ENCODE measurements around the gene CAMK1D. TPM values are rescaled to one million over a fixed set of nuclear protein-coding genes. Genes with fewer than 3 reads are reported as not detected.

The CAMK1D gene
- total and polyA plus RNA-seq, 2 of the 8 experiments (the other 6 are each of a cell fraction or from before 2014, with no cell fraction given): 3.5 to 10.6 TPM

DNA sequence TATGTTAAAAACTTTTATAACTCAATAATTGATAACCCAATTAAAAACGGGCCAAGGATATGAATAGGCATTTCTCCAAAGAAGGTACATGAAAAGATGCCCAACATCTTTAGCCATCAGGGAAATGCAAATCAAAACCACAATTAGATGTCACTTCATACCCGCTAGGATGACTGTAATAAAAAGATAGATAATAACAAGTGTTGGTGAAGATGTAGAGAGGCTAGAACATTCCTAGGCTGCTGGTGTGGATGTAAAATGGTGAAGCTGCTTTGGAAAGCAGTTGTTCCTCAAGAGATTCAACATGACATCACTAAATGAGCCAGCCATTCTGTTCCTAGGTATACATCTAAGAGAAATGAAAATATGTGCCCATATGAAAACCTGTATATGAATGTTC, 35.6 kb downstream of the CAMK1D start (continued):
- TF ChIP-seq CHD7 (IDR thresholded peaks at IDR 0.05; ENCODE audit: insufficient replicate concordance, low read length): no peak
- no peak for TF ChIP-seq POLR2A (IDR thresholded peaks at IDR 0.05; ENCODE audit: control extremely low read depth in 1 of 2, low read depth in 2 of 2, low read length in 2 of 2)
- no peak for TF ChIP-seq CBX8 (IDR thresholded peaks at IDR 0.05; ENCODE audit: borderline replicate concordance, low read depth, low read length)
- TF ChIP-seq HDAC2 (IDR thresholded peaks at IDR 0.05; ENCODE audit: borderline replicate concordance in 1 of 2, low read depth in 2 of 2, low read length in 2 of 2): no peak
- TF ChIP-seq, protein P1, sequence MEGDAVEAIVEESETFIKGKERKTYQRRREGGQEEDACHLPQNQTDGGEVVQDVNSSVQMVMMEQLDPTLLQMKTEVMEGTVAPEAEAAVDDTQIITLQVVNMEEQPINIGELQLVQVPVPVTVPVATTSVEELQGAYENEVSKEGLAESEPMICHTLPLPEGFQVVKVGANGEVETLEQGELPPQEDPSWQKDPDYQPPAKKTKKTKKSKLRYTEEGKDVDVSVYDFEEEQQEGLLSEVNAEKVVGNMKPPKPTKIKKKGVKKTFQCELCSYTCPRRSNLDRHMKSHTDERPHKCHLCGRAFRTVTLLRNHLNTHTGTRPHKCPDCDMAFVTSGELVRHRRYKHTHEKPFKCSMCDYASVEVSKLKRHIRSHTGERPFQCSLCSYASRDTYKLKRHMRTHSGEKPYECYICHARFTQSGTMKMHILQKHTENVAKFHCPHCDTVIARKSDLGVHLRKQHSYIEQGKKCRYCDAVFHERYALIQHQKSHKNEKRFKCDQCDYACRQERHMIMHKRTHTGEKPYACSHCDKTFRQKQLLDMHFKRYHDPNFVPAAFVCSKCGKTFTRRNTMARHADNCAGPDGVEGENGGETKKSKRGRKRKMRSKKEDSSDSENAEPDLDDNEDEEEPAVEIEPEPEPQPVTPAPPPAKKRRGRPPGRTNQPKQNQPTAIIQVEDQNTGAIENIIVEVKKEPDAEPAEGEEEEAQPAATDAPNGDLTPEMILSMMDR (IDR thresholded peaks at IDR 0.05; ENCODE audit: control extremely low read depth in 1 of 3, insufficient read depth in 1 of 3, low read depth in 1 of 3, low read length in 3 of 3): no peak
- TF ChIP-seq CEBPB (IDR thresholded peaks at IDR 0.05; ENCODE audit: low read depth, low read length): no peak
- TF ChIP-seq RFX5 (IDR thresholded peaks at IDR 0.05; ENCODE audit: borderline replicate concordance, low read depth, low read length): no peak
- TF ChIP-seq SIRT6 (IDR thresholded peaks at IDR 0.05; ENCODE audit: low read length): no peak
- TF ChIP-seq RAD21 (IDR thresholded peaks at IDR 0.05 in 1 of 2, conservative IDR thresholded peaks at IDR 0.05 in 1 of 2; ENCODE audit: low read depth in 2 of 2, low read length in 2 of 2): no peak

All from H1 (cell line).